Adipocyte (in vitro differentiated cells): Measurements from ENCODE around the gene ACHE.

Experiments used
- DNase-seq: peaks from one replicate; pipeline ENCODE4 v3.0.0-alpha.2; 2015; ENCODE audit warnings: low read depth
- H3K27me3 ChIP-seq: replicated peaks from 2 replicates; pipeline ENCODE4 v1.7.0; 2013; ENCODE audit warnings: mild to moderate bottlenecking, low read length, moderate library complexity; ENCODE audit not compliant: control insufficient read depth, insufficient read depth
- H3K36me3 ChIP-seq: 2 replicates; pipeline ENCODE4 v1.7.0; 2013; ENCODE audit warnings: low read length, mild to moderate bottlenecking, moderate library complexity; ENCODE audit not compliant: control insufficient read depth, insufficient read depth, severe bottlenecking
- H3K4me1 ChIP-seq: 2 replicates; pipeline ENCODE4 v1.7.0; 2013; ENCODE audit warnings: mild to moderate bottlenecking, low read length, moderate library complexity; ENCODE audit not compliant: control insufficient read depth, insufficient read depth
- H3K4me3 ChIP-seq: 2 replicates; pipeline ENCODE4 v1.7.0; 2013; ENCODE audit warnings: mild to moderate bottlenecking, low read length, moderate library complexity
- H3K9ac ChIP-seq: 2 replicates; pipeline ENCODE4 v1.7.0; 2013; ENCODE audit warnings: mild to moderate bottlenecking, low read length, moderate library complexity
- H3K9me3 ChIP-seq: 2 replicates; pipeline ENCODE4 v1.7.0; 2013; ENCODE audit warnings: mild to moderate bottlenecking, low read length, moderate library complexity; ENCODE audit not compliant: control insufficient read depth

Gene ACHE

GRCh38 chr7:100888291-100888987 lies 7.2 kb downstream of the ACHE start:
- peaks cover 37% of the 10 kb centered on the region for H3K4me1 ChIP-seq
- DNase-seq = no peak
- H3K36me3 ChIP-seq = peaks cover 57% of the 10 kb centered on the region
- peak overlapping the region; percentile 83 for H3K4me3 ChIP-seq
- H3K27me3 ChIP-seq = no peaks in the 10 kb centered on the region
- H3K9ac ChIP-seq = peak overlapping the region; percentile 96
- H3K9me3 ChIP-seq = no peaks in the 10 kb centered on the region

DNA sequence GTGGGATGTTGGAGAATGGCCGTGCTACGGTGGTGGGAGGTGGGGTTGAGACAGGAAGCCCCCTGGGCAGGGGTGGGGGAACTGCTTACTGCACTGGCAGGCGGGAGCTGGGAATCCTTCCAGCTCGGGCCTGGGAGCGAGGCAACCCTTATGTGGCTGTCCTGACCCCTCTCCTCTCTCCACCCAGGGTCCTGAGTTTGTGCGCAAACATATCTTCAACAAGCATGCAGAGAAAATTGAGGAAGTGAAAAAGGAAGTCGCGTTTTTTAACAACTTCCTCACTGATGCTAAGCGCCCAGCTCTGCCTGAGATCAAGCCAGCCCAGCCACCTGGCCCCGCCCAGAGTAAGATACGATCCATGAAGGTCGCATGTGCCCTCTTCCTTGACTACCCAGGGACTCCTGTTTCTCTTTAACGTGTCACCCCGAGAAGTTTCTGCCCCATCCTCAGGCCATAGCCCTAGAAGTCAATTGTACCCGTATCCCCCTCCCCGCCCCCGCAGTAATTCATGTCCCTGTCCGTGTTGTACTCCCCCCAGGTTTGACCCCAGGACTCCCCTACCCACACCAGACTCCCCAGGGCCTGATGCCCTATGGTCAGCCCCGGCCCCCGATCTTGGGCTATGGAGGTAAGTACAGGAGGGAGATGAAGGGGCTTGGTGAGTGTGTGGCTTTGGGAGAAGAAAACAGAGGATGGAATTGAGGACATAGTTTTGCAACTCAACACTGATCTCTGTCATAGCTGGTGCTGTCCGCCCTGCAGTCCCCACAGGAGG lies 8.0 kb downstream of the ACHE start:
- no peaks in the 10 kb centered on the region for H3K9me3 ChIP-seq
- no peak for DNase-seq
- peaks cover 60% of the 10 kb centered on the region for H3K36me3 ChIP-seq
- no peaks in the 10 kb centered on the region for H3K27me3 ChIP-seq
- peak overlapping the region; percentile 96 for H3K9ac ChIP-seq
- H3K4me1 ChIP-seq = peaks cover 32% of the 10 kb centered on the region
- peak overlapping the region; percentile 83 for H3K4me3 ChIP-seq

GRCh38 chr7:100886936-100887515 lies 8.7 kb downstream of the ACHE start:
- H3K4me3 ChIP-seq = no peak overlapping the region
- no peak overlapping the region for H3K9ac ChIP-seq
- H3K36me3 ChIP-seq = peaks cover 65% of the 10 kb centered on the region
- no peaks in the 10 kb centered on the region for H3K27me3 ChIP-seq
- H3K4me1 ChIP-seq = peaks cover 31% of the 10 kb centered on the region
- DNase-seq = no peak
- H3K9me3 ChIP-seq = no peaks in the 10 kb centered on the region

- Histone ChIP-seq H3K27me3 (no peaks in the 10 kb centered on the region), H3K9me3 (no peaks in the 10 kb centered on the region), H3K36me3 (peaks cover 72% of the 10 kb centered on the region), H3K9ac (no peak overlapping the region), H3K4me1 (peaks cover 26% of the 10 kb centered on the region), H3K4me3 (no peak overlapping the region)
- DNase-seq = no peak
Measured at GRCh38 chr7:100886142-100886935, 9.3 kb downstream of the ACHE start.

GRCh38 chr7:100885440-100886141 lies 10.1 kb downstream of the ACHE start:
- H3K36me3 ChIP-seq = peaks cover 77% of the 10 kb centered on the region
- H3K9me3 ChIP-seq = no peaks in the 10 kb centered on the region
- no peaks in the 10 kb centered on the region for H3K27me3 ChIP-seq
- no peak overlapping the region for H3K4me3 ChIP-seq
- no peak overlapping the region for H3K9ac ChIP-seq
- peaks cover 19% of the 10 kb centered on the region for H3K4me1 ChIP-seq
- DNase-seq = no peak

DNA sequence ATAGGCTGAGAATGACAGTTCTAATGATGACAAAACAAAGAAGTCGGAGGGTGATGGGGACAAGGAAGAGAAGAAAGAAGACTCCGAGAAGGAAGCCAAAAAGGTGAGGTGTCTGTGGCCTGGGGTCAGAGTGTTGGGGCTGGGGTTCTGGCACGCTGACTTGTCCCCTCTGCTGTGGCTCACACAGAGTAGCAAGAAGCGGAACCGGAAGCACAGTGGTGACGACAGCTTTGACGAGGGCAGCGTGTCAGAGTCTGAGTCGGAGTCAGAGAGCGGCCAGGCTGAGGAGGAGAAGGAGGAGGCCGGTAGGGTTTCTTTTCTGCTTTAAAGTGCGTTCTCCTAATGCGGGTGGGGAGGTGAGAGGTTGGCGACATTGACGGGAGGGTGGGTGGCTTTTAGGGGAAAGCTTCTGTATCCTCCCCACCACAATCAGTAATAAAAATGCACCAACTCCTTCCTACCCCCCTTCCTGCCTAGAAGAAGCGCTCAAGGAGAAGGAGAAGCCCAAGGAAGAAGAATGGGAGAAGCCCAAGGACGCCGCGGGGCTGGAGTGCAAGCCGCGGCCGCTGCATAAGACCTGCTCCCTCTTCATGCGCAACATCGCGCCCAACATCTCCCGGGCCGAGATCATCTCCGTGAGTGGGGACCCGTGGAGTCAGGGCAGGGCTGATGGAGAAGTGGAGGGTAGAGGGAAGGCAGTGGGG lies 10.8 kb downstream of the ACHE start:
- H3K4me3 ChIP-seq = no peak overlapping the region
- no peaks in the 10 kb centered on the region for H3K9me3 ChIP-seq
- peaks cover 17% of the 10 kb centered on the region for H3K4me1 ChIP-seq
- H3K27me3 ChIP-seq = no peaks in the 10 kb centered on the region
- no peak overlapping the region for H3K9ac ChIP-seq
- DNase-seq = no peak
- H3K36me3 ChIP-seq = peaks cover 79% of the 10 kb centered on the region

GRCh38 chr7:100882785-100883526 lies 12.7 kb downstream of the ACHE start:
- Histone ChIP-seq H3K9me3 (no peaks in the 10 kb centered on the region), H3K27me3 (no peaks in the 10 kb centered on the region), H3K4me1 (peaks cover 3% of the 10 kb centered on the region), H3K4me3 (no peak overlapping the region), H3K9ac (no peak overlapping the region), H3K36me3 (peaks cover 82% of the 10 kb centered on the region)
- no peak for DNase-seq

DNA sequence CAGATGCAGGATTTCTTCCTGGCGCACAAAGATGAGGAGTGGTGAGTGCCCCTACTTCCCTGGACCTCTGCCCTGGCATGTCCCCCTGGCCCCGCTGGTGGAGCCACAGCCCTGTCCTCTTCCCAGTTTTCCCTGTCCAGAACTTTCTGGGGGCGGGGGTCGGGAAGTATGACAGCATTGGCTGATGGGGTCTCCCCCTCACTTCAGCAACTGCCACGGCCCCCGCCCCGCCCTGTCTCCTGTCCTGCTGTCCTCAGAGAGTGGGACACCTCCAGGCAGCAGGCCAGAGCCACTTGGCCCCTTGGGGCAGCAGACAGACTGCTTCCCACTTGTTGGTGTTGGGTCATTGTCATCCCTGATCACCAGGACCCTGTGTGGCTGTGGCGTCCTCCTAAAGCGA lies 13.5 kb downstream of the ACHE start:
- Histone ChIP-seq H3K27me3 (no peaks in the 10 kb centered on the region), H3K36me3 (peaks cover 77% of the 10 kb centered on the region), H3K9ac (no peak overlapping the region), H3K4me1 (no peaks in the 10 kb centered on the region), H3K4me3 (no peak overlapping the region), H3K9me3 (no peaks in the 10 kb centered on the region)
- no peak for DNase-seq

DNA sequence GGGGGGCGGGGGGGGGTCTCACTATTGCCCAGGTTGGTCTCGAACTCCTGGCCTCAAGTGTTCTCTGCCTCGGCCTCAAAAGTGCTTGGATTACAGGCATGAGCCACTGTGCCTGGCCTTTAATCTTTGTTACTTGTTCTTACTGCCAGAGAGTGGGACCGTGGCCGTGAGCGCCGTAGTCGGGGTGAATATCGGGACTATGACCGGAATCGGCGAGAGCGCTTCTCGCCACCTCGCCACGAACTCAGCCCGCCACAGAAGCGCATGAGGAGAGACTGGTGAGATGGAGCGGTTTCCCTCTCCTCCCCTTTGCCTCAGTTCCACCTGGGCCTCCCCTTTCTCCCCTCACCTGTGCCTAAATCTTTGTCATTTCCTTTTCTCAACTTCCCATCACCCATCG lies 14.6 kb downstream of the ACHE start:
- Histone ChIP-seq H3K4me1 (peaks cover 9% of the 10 kb centered on the region), H3K9ac (no peak overlapping the region), H3K36me3 (peaks cover 67% of the 10 kb centered on the region), H3K4me3 (no peak overlapping the region), H3K9me3 (no peaks in the 10 kb centered on the region), H3K27me3 (no peaks in the 10 kb centered on the region)
- no peak for DNase-seq

GRCh38 chr7:100880645-100881044 lies 15.0 kb downstream of the ACHE start:
- DNase-seq = no peak
- no peak overlapping the region for H3K4me3 ChIP-seq
- no peaks in the 10 kb centered on the region for H3K9me3 ChIP-seq
- H3K27me3 ChIP-seq = no peaks in the 10 kb centered on the region
- peaks cover 14% of the 10 kb centered on the region for H3K4me1 ChIP-seq
- H3K36me3 ChIP-seq = peaks cover 62% of the 10 kb centered on the region
- H3K9ac ChIP-seq = no peak overlapping the region
